Measurements from ENCODE around the gene TOMM34.

TOMM34 gene

DNA sequence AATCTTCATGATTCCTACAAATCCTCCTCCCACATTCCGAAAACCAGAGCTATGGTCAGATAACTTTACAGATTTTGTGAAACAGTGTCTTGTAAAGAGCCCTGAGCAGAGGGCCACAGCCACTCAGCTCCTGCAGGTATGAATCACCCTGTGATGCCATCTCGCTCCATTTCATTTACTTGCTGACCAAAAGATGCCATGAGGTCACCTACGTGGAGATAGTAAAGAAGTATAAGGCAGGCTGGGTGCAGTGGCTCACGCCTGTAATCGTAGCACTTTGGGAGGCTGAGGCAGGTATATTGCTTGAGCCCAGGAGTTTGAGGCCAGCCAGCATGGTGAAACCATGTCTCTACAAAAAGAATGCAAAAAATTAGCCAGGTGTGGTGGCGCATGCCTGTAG is 37.0 kb upstream of the TOMM34 start:
- Histone ChIP-seq H3K4me1 (ENCODE audit: insufficient read depth, low read length, poor library complexity, severe bottlenecking) (peaks cover 11% of the 10 kb centered on the region), H3K4me2 (ENCODE audit: low read depth, low read length, poor library complexity, severe bottlenecking) (no peak overlapping the region), H3K9me3 (ENCODE audit: insufficient read depth, low read depth, low read length) (no peaks in the 10 kb centered on the region), H4K20me1 (ENCODE audit: insufficient read depth, low read length, poor library complexity, severe bottlenecking) (no peaks in the 10 kb centered on the region), H3K27me3 (ENCODE audit: insufficient read depth, low read length, poor library complexity, severe bottlenecking) (no peaks in the 10 kb centered on the region), H3K79me2 (ENCODE audit: insufficient read depth, low read length) (peaks cover 8% of the 10 kb centered on the region; the same call in 1 of the 2 replicates), H2AFZ (ENCODE audit: low read length) (no peak overlapping the region), H3K4me3 (ENCODE audit: low read length, poor library complexity, severe bottlenecking) (no peak overlapping the region), H3K9me2 (replicated peaks; ENCODE audit: low read depth, low read length) (no peaks in the 10 kb centered on the region), H3K9ac (ENCODE audit: low read depth, low read length, poor library complexity, severe bottlenecking) (no peak overlapping the region), H3F3A (ENCODE audit: low read depth) (no peaks in the 10 kb centered on the region), H3K36me3 (ENCODE audit: insufficient read depth, low read length) (peaks cover 64% of the 10 kb centered on the region; the same call in 1 of the 2 replicates)
- TF ChIP-seq, protein P1, sequence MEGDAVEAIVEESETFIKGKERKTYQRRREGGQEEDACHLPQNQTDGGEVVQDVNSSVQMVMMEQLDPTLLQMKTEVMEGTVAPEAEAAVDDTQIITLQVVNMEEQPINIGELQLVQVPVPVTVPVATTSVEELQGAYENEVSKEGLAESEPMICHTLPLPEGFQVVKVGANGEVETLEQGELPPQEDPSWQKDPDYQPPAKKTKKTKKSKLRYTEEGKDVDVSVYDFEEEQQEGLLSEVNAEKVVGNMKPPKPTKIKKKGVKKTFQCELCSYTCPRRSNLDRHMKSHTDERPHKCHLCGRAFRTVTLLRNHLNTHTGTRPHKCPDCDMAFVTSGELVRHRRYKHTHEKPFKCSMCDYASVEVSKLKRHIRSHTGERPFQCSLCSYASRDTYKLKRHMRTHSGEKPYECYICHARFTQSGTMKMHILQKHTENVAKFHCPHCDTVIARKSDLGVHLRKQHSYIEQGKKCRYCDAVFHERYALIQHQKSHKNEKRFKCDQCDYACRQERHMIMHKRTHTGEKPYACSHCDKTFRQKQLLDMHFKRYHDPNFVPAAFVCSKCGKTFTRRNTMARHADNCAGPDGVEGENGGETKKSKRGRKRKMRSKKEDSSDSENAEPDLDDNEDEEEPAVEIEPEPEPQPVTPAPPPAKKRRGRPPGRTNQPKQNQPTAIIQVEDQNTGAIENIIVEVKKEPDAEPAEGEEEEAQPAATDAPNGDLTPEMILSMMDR (conservative IDR thresholded peaks at IDR 0.05; ENCODE audit: low read length): no peak
- TF ChIP-seq EZH2phosphoT487 (IDR thresholded peaks at IDR 0.05; ENCODE audit: borderline replicate concordance): no peak

- Histone ChIP-seq H3K79me2 (ENCODE audit: insufficient read depth, low read length) (peaks cover 32% of the 10 kb centered on the region), H3K9me3 (ENCODE audit: insufficient read depth, low read depth, low read length) (no peaks in the 10 kb centered on the region), H4K20me1 (ENCODE audit: insufficient read depth, low read length, poor library complexity, severe bottlenecking) (no peaks in the 10 kb centered on the region), H3K4me3 (ENCODE audit: low read length, poor library complexity, severe bottlenecking) (peak overlapping the region; percentile 39), H3F3A (ENCODE audit: low read depth) (no peaks in the 10 kb centered on the region), H3K4me2 (ENCODE audit: low read depth, low read length, poor library complexity, severe bottlenecking) (peak overlapping the region; percentile 56), H3K27me3 (ENCODE audit: insufficient read depth, low read length, poor library complexity, severe bottlenecking) (no peaks in the 10 kb centered on the region), H3K9ac (ENCODE audit: low read depth, low read length, poor library complexity, severe bottlenecking) (no peak overlapping the region), H3K9me2 (replicated peaks; ENCODE audit: low read depth, low read length) (no peaks in the 10 kb centered on the region), H2AFZ (ENCODE audit: low read length) (no peak overlapping the region), H3K4me1 (ENCODE audit: insufficient read depth, low read length, poor library complexity, severe bottlenecking) (peaks cover 26% of the 10 kb centered on the region), H3K36me3 (ENCODE audit: insufficient read depth, low read length) (peaks cover 40% of the 10 kb centered on the region)
- TF ChIP-seq, protein P1 (conservative IDR thresholded peaks at IDR 0.05; ENCODE audit: low read length): no peak
- TF ChIP-seq EZH2phosphoT487 (IDR thresholded peaks at IDR 0.05; ENCODE audit: borderline replicate concordance): no peak
These were observed 33.1 kb upstream of the TOMM34 start for GRCh38 chr20:44993343-44993742.

GRCh38 chr20:44990957-44991356 is 30.8 kb upstream of the TOMM34 start:
- Histone ChIP-seq H3K9ac (ENCODE audit: low read depth, low read length, poor library complexity, severe bottlenecking) (peak overlapping the region; percentile 21), H4K20me1 (ENCODE audit: insufficient read depth, low read length, poor library complexity, severe bottlenecking) (no peaks in the 10 kb centered on the region), H3K79me2 (ENCODE audit: insufficient read depth, low read length) (peaks cover 32% of the 10 kb centered on the region), H3K9me3 (ENCODE audit: insufficient read depth, low read depth, low read length) (no peaks in the 10 kb centered on the region), H3K4me2 (ENCODE audit: low read depth, low read length, poor library complexity, severe bottlenecking) (peak overlapping the region; percentile 57), H3K4me3 (ENCODE audit: low read length, poor library complexity, severe bottlenecking) (peak overlapping the region; percentile 8), H3K36me3 (ENCODE audit: insufficient read depth, low read length) (peaks cover 29% of the 10 kb centered on the region), H3K4me1 (ENCODE audit: insufficient read depth, low read length, poor library complexity, severe bottlenecking) (peaks cover 26% of the 10 kb centered on the region), H3K27me3 (ENCODE audit: insufficient read depth, low read length, poor library complexity, severe bottlenecking) (no peaks in the 10 kb centered on the region), H3F3A (ENCODE audit: low read depth) (no peaks in the 10 kb centered on the region), H2AFZ (ENCODE audit: low read length) (no peak overlapping the region), H3K9me2 (replicated peaks; ENCODE audit: low read depth, low read length) (no peaks in the 10 kb centered on the region)
- TF ChIP-seq EZH2phosphoT487 (IDR thresholded peaks at IDR 0.05; ENCODE audit: borderline replicate concordance): no peak
- TF ChIP-seq, protein P1 (conservative IDR thresholded peaks at IDR 0.05; ENCODE audit: low read length): no peak

Data from Loucy (cell line).